Measurements from ENCODE around the gene MAST4.

The MAST4 gene

DNA sequence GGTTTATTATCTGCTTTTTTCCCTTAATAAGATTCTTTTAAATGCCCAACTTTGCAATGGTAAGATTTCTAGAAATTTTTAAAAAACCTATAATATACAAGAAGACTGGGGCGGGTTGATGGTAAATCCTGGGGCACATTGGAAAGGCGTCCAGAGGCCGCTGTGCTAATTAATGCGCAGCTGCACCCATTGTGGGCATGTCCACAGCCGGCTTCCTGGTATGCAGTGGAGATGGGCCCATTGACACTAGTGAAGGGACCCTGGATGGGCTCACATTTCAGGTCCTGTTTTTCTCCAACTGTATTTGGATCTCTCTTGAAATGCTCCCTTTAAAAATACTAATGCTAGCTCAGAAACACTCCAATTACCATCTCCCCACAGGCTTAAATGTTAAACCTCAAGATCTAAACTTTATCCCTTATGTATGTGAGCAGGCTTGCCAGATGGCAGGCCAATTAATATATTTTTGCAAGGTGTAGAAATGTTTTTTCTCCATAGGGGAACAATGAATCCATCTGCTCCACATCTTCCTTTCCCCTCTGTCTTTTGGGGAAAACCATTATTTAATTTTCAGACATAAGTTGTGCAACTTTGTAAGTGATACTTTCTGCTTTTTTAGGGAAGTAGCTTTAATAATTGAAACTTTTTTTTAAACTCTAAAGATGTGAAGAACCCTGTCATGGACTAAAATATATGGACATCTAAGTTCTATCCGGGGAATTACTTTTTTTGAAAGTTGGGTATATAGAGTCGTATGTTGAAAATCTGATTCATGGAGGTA is 423.1 kb downstream of the MAST4 start:
- TF ChIP-seq, protein P1, sequence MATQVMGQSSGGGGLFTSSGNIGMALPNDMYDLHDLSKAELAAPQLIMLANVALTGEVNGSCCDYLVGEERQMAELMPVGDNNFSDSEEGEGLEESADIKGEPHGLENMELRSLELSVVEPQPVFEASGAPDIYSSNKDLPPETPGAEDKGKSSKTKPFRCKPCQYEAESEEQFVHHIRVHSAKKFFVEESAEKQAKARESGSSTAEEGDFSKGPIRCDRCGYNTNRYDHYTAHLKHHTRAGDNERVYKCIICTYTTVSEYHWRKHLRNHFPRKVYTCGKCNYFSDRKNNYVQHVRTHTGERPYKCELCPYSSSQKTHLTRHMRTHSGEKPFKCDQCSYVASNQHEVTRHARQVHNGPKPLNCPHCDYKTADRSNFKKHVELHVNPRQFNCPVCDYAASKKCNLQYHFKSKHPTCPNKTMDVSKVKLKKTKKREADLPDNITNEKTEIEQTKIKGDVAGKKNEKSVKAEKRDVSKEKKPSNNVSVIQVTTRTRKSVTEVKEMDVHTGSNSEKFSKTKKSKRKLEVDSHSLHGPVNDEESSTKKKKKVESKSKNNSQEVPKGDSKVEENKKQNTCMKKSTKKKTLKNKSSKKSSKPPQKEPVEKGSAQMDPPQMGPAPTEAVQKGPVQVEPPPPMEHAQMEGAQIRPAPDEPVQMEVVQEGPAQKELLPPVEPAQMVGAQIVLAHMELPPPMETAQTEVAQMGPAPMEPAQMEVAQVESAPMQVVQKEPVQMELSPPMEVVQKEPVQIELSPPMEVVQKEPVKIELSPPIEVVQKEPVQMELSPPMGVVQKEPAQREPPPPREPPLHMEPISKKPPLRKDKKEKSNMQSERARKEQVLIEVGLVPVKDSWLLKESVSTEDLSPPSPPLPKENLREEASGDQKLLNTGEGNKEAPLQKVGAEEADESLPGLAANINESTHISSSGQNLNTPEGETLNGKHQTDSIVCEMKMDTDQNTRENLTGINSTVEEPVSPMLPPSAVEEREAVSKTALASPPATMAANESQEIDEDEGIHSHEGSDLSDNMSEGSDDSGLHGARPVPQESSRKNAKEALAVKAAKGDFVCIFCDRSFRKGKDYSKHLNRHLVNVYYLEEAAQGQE (IDR thresholded peaks at IDR 0.05; ENCODE audit: insufficient replicate concordance, low read depth), result no peak
- TF ChIP-seq GABPA (IDR thresholded peaks at IDR 0.05; ENCODE audit: low read depth), result no peak
- no peak for TF ChIP-seq POLR2AphosphoS5 (IDR thresholded peaks at IDR 0.05; ENCODE audit: low read depth)
- TF ChIP-seq, protein P2, sequence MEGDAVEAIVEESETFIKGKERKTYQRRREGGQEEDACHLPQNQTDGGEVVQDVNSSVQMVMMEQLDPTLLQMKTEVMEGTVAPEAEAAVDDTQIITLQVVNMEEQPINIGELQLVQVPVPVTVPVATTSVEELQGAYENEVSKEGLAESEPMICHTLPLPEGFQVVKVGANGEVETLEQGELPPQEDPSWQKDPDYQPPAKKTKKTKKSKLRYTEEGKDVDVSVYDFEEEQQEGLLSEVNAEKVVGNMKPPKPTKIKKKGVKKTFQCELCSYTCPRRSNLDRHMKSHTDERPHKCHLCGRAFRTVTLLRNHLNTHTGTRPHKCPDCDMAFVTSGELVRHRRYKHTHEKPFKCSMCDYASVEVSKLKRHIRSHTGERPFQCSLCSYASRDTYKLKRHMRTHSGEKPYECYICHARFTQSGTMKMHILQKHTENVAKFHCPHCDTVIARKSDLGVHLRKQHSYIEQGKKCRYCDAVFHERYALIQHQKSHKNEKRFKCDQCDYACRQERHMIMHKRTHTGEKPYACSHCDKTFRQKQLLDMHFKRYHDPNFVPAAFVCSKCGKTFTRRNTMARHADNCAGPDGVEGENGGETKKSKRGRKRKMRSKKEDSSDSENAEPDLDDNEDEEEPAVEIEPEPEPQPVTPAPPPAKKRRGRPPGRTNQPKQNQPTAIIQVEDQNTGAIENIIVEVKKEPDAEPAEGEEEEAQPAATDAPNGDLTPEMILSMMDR (IDR thresholded peaks at IDR 0.05; ENCODE audit: insufficient read depth, low read length), result no peak
- no peak for TF ChIP-seq SPI1 (IDR thresholded peaks at IDR 0.05; ENCODE audit: borderline replicate concordance, low read depth)
- no peak overlapping the region for H3K4me3 ChIP-seq (replicated peaks; ENCODE audit: insufficient read depth, low read length)
- no peak for DNase-seq (ENCODE audit: low read depth in 1 of 2, low spot score in 1 of 2)

DNA sequence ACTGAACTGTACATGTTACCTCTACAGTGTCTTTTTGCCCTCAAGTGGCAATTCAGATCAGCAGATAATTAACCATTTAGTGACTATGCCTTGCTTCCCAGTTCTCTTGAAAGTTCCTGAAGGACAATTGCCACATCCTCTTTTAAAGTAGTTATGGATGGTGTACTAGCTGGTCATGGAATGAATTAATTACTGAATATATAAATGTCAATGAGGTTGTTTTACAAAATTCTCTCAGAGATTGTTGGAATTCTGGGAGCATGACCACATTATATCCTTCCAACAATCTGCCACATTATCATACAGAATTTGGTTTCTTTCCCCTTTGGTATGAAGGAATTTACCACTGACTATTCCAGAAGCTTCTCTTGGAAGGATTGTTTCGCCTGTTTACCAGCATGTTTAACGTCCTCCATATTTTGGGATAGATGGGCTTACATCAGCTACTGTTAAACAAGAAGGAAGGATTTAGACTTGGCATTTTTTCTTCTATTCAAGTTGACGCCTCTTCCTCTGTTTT is 424.0 kb downstream of the MAST4 start:
- H3K27me3 ChIP-seq (ENCODE audit: insufficient read depth, poor library complexity, severe bottlenecking), result no peaks in the 10 kb centered on the region
- no peak overlapping the region for H3K27ac ChIP-seq (replicated peaks)
- no peak overlapping the region for H3K4me3 ChIP-seq (replicated peaks; ENCODE audit: insufficient read depth, low read length)
- DNase-seq (ENCODE audit: low read depth in 1 of 2, low spot score in 1 of 2), result no peak
- TF ChIP-seq, protein P1 (IDR thresholded peaks at IDR 0.05; ENCODE audit: insufficient replicate concordance, low read depth), result no peak
- TF ChIP-seq SPI1 (IDR thresholded peaks at IDR 0.05; ENCODE audit: borderline replicate concordance, low read depth) (no peak), GABPA (IDR thresholded peaks at IDR 0.05; ENCODE audit: low read depth) (no peak), POLR2AphosphoS5 (IDR thresholded peaks at IDR 0.05; ENCODE audit: low read depth) (no peak)
- TF ChIP-seq, protein P2 (IDR thresholded peaks at IDR 0.05; ENCODE audit: insufficient read depth, low read length), result no peak

More for the DNA sequence above, 423.1 kb downstream of the MAST4 start:
- H3K27ac ChIP-seq (replicated peaks), result no peak overlapping the region
- H3K27me3 ChIP-seq (ENCODE audit: insufficient read depth, poor library complexity, severe bottlenecking), result no peaks in the 10 kb centered on the region

DNA sequence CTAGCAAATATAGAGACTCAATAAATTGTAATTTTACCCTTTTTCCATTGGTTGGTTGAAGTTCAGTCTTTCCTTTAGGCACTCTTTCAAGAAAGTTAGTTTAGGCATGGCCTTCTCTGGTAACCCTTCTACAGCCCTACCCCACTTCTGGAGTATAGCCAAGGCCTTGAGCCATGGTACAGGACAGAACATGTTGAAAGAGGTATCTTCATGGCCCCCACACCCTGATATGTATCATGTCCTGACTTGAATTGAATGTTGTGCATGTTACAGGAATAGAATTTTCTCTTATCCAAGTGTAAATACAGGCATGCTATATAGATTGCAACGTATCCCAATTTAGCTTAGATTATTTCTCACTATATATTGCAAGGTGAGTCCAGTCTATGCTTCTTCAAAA is 424.8 kb downstream of the MAST4 start:
- DNase-seq (ENCODE audit: low read depth in 1 of 2, low spot score in 1 of 2), result no peak
- no peaks in the 10 kb centered on the region for H3K27me3 ChIP-seq (ENCODE audit: insufficient read depth, poor library complexity, severe bottlenecking)

More for the DNA sequence above, 424.8 kb downstream of the MAST4 start:
- no peak overlapping the region for H3K27ac ChIP-seq (replicated peaks)
- TF ChIP-seq GABPA (IDR thresholded peaks at IDR 0.05; ENCODE audit: low read depth) (no peak), SPI1 (IDR thresholded peaks at IDR 0.05; ENCODE audit: borderline replicate concordance, low read depth) (no peak), POLR2AphosphoS5 (IDR thresholded peaks at IDR 0.05; ENCODE audit: low read depth) (no peak)
- TF ChIP-seq, protein P1 (IDR thresholded peaks at IDR 0.05; ENCODE audit: insufficient replicate concordance, low read depth), result no peak
- TF ChIP-seq, protein P2 (IDR thresholded peaks at IDR 0.05; ENCODE audit: insufficient read depth, low read length), result no peak
- no peak overlapping the region for H3K4me3 ChIP-seq (replicated peaks; ENCODE audit: insufficient read depth, low read length)
